CD4-positive, alpha-beta T cell treated with Interleukin-21 for 1 hour (primary cell): Measurements from ENCODE around the gene STON1.
"Not testable (repeated sequence)": the region's sequence is repeated elsewhere in the genome, so short reads cannot be mapped to it uniquely, and the experiment has no call there.

Source experiments
- DNase-seq: peaks from one replicate; pipeline ENCODE4 v3.0.0-alpha.2; 2020

The STON1 gene

GRCh38 chr2:48528431-48528830 lies 1.5 kb upstream of the STON1 start:
- no peak for DNase-seq

GRCh38 chr2:48529194-48529593 lies 760 bp upstream of the STON1 start:
- no peak for DNase-seq

GRCh38 chr2:48529676-48530032 lies 300 bp upstream of the STON1 start:
- DNase-seq = no peak

GRCh38 chr2:48531141-48531648 lies 1.2 kb downstream of the STON1 start:
- DNase-seq = no peak

- DNase-seq = no peak
These were observed 2.2 kb downstream of the STON1 start for GRCh38 chr2:48532174-48532573.

GRCh38 chr2:48532824-48533223 lies 2.9 kb downstream of the STON1 start:
- DNase-seq = no peak

- DNase-seq = no peak
These were observed 4.8 kb downstream of the STON1 start for GRCh38 chr2:48534781-48535180.

- no peak for DNase-seq
These were observed 10.4 kb downstream of the STON1 start for GRCh38 chr2:48540237-48540935.

GRCh38 chr2:48541666-48542389 lies 11.9 kb downstream of the STON1 start:
- no peak for DNase-seq

- DNase-seq = no peak
These were observed 13.9 kb downstream of the STON1 start for GRCh38 chr2:48543895-48544294.

- no peak for DNase-seq
These were observed 15.3 kb downstream of the STON1 start for GRCh38 chr2:48545244-48545643.

GRCh38 chr2:48548840-48549239 lies 18.9 kb downstream of the STON1 start:
- DNase-seq = no peak

- DNase-seq = no peak
These were observed 20.0 kb downstream of the STON1 start for GRCh38 chr2:48549972-48550371.

- no peak for DNase-seq
These were observed 21.6 kb downstream of the STON1 start for GRCh38 chr2:48551548-48551947.

- not testable (repeated sequence) for DNase-seq
These were observed 25.1 kb downstream of the STON1 start for GRCh38 chr2:48555071-48555470.

- DNase-seq = no peak
These were observed 28.5 kb downstream of the STON1 start for GRCh38 chr2:48558456-48558855.

- no peak for DNase-seq
These were observed 30.7 kb downstream of the STON1 start for GRCh38 chr2:48560546-48561209.

GRCh38 chr2:48562281-48562680 lies 32.3 kb downstream of the STON1 start:
- DNase-seq = no peak

- no peak for DNase-seq
These were observed 36.8 kb downstream of the STON1 start for GRCh38 chr2:48566592-48567310.

GRCh38 chr2:48567671-48568070 lies 37.7 kb downstream of the STON1 start:
- no peak for DNase-seq

GRCh38 chr2:48568547-48568946 lies 38.6 kb downstream of the STON1 start:
- DNase-seq = no peak

- no peak for DNase-seq
These were observed 39.5 kb downstream of the STON1 start for GRCh38 chr2:48569433-48569832.

- no peak for DNase-seq
These were observed 42.9 kb downstream of the STON1 start for GRCh38 chr2:48572816-48573215.
